SK-N-SH treated with all-trans-retinoic acid at 6 μM for 48 hours (cell line): ENCODE data around the gene TMEM190.

Source experiments
- ATAC-seq: fragments of 200-7000 bp; cut with Tn5 transposase; 3 replicates; pipeline ENCODE4 v1.9.1; 2020; ENCODE audit warnings: mild to moderate bottlenecking, moderate library complexity
- ARNTL ChIP-seq: fragments of 450-650 bp; formaldehyde crosslinking; IDR thresholded peaks from 2 replicates; pipeline ENCODE4 v1.5.0; 2020; ENCODE audit warnings: low read depth, mild to moderate bottlenecking, moderate library complexity, borderline replicate concordance
- CSDC2 ChIP-seq: fragments of 250-450 bp; sonication (Bioruptor Pico); IDR thresholded peaks from 2 replicates; pipeline ENCODE4 v1.5.0; 2020; ENCODE audit warnings: mild to moderate bottlenecking, moderate library complexity
- ESRRG ChIP-seq: fragments of 250-450 bp; sonication (Bioruptor Pico); IDR thresholded peaks from 2 replicates; pipeline ENCODE4 v1.6.1; 2021; ENCODE audit warnings: mild to moderate bottlenecking
- GLIS3 ChIP-seq: fragments of 250-450 bp; sonication (Bioruptor Pico); IDR thresholded peaks from 2 replicates; pipeline ENCODE4 v1.5.0; 2020; ENCODE audit warnings: mild to moderate bottlenecking, moderate library complexity
- ISL1 ChIP-seq: fragments of 250-450 bp; sonication (Bioruptor Pico); IDR thresholded peaks from 2 replicates; pipeline ENCODE4 v2.1.2; 2022; ENCODE audit warnings: mild to moderate bottlenecking, moderate library complexity
- OSR1 ChIP-seq: fragments of 250-450 bp; sonication (Bioruptor Pico); IDR thresholded peaks from 2 replicates; pipeline ENCODE4 v1.8.0; 2022; ENCODE audit warnings: moderate library complexity, mild to moderate bottlenecking, inconsistent platforms
- RARB ChIP-seq: fragments of 250-450 bp; sonication (Bioruptor Pico); IDR thresholded peaks from 2 replicates; pipeline ENCODE4 v1.8.0; 2021; ENCODE audit warnings: mild to moderate bottlenecking, moderate library complexity
- SNAI2 ChIP-seq: fragments of 250-450 bp; sonication (Bioruptor Pico); IDR thresholded peaks from 2 replicates; pipeline ENCODE4 v1.5.0; 2020; ENCODE audit warnings: mild to moderate bottlenecking, moderate library complexity
- TCF4 ChIP-seq: fragments of 250-450 bp; sonication (Bioruptor Pico); IDR thresholded peaks from 2 replicates; pipeline ENCODE4 v1.8.0; 2021; ENCODE audit warnings: mild to moderate bottlenecking, moderate library complexity, borderline replicate concordance
- TOX ChIP-seq: fragments of 250-450 bp; sonication (Bioruptor Pico); IDR thresholded peaks from 2 replicates; pipeline ENCODE4 v1.8.0; 2021; ENCODE audit warnings: mild to moderate bottlenecking, moderate library complexity, borderline replicate concordance
- ZC3H10 ChIP-seq: fragments of 250-450 bp; sonication (Bioruptor Pico); IDR thresholded peaks from 2 replicates; pipeline ENCODE4 v1.5.1; 2021; ENCODE audit warnings: mild to moderate bottlenecking, moderate library complexity
- ZFP3 ChIP-seq: fragments of 250-450 bp; sonication (Bioruptor Pico); IDR thresholded peaks from 2 replicates; pipeline ENCODE4 v1.5.0; 2020; ENCODE audit warnings: mild to moderate bottlenecking, moderate library complexity
- ZFP30 ChIP-seq: fragments of 450-650 bp; formaldehyde crosslinking; IDR thresholded peaks from 2 replicates; pipeline ENCODE4 v1.5.0; 2022; ENCODE audit warnings: mild to moderate bottlenecking, moderate library complexity
- TF ChIP-seq, protein P1 (sequence below): fragments of 250-450 bp; sonication (Bioruptor Pico); IDR thresholded peaks from 2 replicates; pipeline ENCODE4 v1.5.0; 2020; ENCODE audit warnings: mild to moderate bottlenecking, moderate library complexity
- TF ChIP-seq, protein P2 (sequence below): fragments of 250-450 bp; sonication (Bioruptor Pico); IDR thresholded peaks from 2 replicates; pipeline ENCODE4 v1.5.1; 2021; ENCODE audit warnings: mild to moderate bottlenecking, moderate library complexity
- TF ChIP-seq, protein P3 (sequence below): fragments of 250-450 bp; sonication (Bioruptor Pico); IDR thresholded peaks from 2 replicates; pipeline ENCODE4 v1.5.1; 2020; ENCODE audit warnings: low read depth, mild to moderate bottlenecking, moderate library complexity
- TF ChIP-seq, protein P4 (sequence below): fragments of 250-450 bp; sonication (Bioruptor Pico); IDR thresholded peaks from 2 replicates; pipeline ENCODE4 v1.8.0; 2020; ENCODE audit warnings: mild to moderate bottlenecking, moderate library complexity, borderline replicate concordance
- TF ChIP-seq, protein P5 (sequence below): fragments of 250-450 bp; sonication (Bioruptor Pico); IDR thresholded peaks from 2 replicates; pipeline ENCODE4 v1.8.0; 2021; ENCODE audit warnings: low read depth, mild to moderate bottlenecking, moderate library complexity, borderline replicate concordance

The TMEM190 gene

DNA sequence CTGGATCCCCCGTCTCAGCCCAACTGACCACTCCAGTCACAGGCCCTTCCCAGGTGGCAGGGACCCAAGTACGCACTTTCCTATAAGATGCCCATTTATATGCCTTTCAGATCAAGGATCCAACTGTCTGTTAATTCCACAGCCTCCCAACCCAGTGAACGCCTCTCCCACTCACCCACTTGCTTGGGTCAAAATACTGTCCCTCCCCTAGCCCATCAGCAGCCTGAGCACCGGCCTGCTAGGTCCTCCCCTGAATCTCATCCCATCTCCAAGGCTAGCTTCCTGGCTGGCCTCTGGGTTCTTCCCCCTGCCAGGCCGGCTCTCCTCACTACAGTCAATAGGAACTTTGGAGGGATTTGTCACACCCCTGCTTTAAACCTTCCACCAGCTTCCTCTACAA, 29.0 kb downstream of the TMEM190 start (continued):
- TF ChIP-seq, protein P1, sequence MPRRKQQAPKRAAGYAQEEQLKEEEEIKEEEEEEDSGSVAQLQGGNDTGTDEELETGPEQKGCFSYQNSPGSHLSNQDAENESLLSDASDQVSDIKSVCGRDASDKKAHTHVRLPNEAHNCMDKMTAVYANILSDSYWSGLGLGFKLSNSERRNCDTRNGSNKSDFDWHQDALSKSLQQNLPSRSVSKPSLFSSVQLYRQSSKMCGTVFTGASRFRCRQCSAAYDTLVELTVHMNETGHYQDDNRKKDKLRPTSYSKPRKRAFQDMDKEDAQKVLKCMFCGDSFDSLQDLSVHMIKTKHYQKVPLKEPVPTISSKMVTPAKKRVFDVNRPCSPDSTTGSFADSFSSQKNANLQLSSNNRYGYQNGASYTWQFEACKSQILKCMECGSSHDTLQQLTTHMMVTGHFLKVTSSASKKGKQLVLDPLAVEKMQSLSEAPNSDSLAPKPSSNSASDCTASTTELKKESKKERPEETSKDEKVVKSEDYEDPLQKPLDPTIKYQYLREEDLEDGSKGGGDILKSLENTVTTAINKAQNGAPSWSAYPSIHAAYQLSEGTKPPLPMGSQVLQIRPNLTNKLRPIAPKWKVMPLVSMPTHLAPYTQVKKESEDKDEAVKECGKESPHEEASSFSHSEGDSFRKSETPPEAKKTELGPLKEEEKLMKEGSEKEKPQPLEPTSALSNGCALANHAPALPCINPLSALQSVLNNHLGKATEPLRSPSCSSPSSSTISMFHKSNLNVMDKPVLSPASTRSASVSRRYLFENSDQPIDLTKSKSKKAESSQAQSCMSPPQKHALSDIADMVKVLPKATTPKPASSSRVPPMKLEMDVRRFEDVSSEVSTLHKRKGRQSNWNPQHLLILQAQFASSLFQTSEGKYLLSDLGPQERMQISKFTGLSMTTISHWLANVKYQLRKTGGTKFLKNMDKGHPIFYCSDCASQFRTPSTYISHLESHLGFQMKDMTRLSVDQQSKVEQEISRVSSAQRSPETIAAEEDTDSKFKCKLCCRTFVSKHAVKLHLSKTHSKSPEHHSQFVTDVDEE (CRISPR knock-in tag), result no peak
- TF ChIP-seq, protein P2, sequence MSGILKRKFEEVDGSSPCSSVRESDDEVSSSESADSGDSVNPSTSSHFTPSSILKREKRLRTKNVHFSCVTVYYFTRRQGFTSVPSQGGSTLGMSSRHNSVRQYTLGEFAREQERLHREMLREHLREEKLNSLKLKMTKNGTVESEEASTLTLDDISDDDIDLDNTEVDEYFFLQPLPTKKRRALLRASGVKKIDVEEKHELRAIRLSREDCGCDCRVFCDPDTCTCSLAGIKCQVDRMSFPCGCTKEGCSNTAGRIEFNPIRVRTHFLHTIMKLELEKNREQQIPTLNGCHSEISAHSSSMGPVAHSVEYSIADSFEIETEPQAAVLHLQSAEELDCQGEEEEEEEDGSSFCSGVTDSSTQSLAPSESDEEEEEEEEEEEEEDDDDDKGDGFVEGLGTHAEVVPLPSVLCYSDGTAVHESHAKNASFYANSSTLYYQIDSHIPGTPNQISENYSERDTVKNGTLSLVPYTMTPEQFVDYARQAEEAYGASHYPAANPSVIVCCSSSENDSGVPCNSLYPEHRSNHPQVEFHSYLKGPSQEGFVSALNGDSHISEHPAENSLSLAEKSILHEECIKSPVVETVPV (CRISPR knock-in tag), result no peak
- no peak for TF ChIP-seq ISL1
- no peak for TF ChIP-seq RARB

DNA sequence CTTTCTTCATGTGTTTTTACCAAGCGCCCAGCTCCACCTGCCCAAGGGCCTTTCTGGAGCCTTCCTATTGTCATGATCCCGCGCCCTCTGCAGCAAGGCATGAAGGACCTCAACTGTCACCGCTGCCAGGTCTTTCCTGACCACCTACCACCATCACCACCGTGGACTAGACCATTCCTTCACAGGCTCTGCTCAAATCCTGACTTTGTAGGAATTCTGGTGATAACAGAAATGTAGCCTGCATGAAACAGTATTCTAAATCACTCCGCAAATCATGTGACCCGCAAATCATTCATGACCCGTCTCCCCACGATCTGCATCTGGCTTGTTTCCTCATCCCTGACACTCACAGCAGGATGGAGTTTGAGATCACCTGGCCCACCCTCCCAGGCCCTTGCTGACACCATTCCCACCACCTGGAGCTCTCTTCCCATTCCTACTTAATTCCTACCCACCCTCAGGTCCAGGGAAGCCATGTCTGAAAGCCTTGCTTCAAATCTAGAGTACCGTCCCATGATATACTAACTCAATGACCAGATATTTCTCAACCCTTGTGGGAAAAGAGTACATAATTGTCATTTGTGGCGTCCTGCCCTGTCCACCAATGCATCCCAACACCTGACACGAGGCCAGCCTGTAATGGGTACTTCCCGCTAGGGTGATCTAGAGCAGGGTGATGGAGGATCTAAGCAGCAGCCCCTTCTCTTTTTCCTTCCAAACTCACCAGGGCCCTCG, 29.6 kb downstream of the TMEM190 start:
- TF ChIP-seq, protein P2 (CRISPR knock-in tag), result no peak
- TF ChIP-seq, protein P3, sequence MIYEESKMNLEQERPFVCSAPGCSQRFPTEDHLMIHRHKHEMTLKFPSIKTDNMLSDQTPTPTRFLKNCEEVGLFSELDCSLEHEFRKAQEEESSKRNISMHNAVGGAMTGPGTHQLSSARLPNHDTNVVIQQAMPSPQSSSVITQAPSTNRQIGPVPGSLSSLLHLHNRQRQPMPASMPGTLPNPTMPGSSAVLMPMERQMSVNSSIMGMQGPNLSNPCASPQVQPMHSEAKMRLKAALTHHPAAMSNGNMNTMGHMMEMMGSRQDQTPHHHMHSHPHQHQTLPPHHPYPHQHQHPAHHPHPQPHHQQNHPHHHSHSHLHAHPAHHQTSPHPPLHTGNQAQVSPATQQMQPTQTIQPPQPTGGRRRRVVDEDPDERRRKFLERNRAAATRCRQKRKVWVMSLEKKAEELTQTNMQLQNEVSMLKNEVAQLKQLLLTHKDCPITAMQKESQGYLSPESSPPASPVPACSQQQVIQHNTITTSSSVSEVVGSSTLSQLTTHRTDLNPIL (CRISPR knock-in tag), result no peak
- no peak for TF ChIP-seq OSR1 (CRISPR knock-in tag)
- TF ChIP-seq, protein P4, sequence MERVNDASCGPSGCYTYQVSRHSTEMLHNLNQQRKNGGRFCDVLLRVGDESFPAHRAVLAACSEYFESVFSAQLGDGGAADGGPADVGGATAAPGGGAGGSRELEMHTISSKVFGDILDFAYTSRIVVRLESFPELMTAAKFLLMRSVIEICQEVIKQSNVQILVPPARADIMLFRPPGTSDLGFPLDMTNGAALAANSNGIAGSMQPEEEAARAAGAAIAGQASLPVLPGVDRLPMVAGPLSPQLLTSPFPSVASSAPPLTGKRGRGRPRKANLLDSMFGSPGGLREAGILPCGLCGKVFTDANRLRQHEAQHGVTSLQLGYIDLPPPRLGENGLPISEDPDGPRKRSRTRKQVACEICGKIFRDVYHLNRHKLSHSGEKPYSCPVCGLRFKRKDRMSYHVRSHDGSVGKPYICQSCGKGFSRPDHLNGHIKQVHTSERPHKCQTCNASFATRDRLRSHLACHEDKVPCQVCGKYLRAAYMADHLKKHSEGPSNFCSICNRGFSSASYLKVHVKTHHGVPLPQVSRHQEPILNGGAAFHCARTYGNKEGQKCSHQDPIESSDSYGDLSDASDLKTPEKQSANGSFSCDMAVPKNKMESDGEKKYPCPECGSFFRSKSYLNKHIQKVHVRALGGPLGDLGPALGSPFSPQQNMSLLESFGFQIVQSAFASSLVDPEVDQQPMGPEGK (CRISPR knock-in tag), result no peak
- no peak for TF ChIP-seq SNAI2
- no peak for TF ChIP-seq ZFP30 (CRISPR knock-in tag)
- TF ChIP-seq, all 23 proteins: peak for 0

DNA sequence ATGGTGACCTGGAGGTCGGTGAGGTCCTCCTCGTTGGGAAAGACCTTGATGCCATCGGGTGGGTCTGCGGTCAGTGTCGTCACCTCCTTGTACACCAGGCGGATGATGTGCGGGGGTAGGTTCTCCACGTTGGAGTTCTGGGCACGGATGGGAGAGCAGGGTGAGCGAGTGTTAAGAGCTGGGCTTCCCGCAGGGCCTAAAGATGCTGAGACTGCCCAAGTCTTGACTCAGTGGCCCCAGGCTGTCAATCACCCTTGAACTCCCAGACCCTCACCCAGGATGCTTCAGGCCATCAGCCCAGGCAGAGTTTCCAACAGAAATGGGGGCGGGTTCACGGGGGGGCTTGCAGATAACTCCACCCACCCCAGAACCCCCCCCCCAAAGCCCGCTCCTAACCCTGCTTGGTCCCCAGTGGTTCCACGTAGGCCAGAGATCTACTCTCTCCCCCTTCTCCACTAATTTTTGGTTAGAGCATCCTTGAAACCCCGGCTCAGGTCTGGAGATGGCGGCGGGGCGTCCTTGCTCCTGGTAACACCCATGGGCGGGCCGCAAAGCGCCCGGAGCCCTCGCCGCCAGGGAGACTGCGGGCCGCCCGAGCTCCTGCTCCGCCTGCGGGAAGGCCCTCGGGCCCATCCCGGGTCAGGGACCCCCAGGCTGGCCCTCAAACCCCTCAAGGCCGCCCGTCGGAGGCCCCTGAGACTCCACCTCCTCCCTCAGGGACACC, 30.4 kb downstream of the TMEM190 start:
- TF ChIP-seq CSDC2 (CRISPR knock-in tag) (no peak), ESRRG (CRISPR knock-in tag) (no peak), RARB (no peak), ZC3H10 (CRISPR knock-in tag) (no peak), TCF4 (CRISPR knock-in tag) (no peak), ZFP30 (CRISPR knock-in tag) (no peak), GLIS3 (CRISPR knock-in tag) (no peak), SNAI2 (no peak), ZFP3 (CRISPR knock-in tag) (no peak), TOX (CRISPR knock-in tag) (no peak), ARNTL (CRISPR knock-in tag) (no peak)
- TF ChIP-seq, protein P5, sequence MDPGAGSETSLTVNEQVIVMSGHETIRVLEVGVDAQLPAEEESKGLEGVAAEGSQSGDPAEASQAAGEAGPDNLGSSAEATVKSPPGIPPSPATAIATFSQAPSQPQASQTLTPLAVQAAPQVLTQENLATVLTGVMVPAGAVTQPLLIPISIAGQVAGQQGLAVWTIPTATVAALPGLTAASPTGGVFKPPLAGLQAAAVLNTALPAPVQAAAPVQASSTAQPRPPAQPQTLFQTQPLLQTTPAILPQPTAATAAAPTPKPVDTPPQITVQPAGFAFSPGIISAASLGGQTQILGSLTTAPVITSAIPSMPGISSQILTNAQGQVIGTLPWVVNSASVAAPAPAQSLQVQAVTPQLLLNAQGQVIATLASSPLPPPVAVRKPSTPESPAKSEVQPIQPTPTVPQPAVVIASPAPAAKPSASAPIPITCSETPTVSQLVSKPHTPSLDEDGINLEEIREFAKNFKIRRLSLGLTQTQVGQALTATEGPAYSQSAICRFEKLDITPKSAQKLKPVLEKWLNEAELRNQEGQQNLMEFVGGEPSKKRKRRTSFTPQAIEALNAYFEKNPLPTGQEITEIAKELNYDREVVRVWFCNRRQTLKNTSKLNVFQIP (CRISPR knock-in tag), result no peak
- TF ChIP-seq, protein P4 (CRISPR knock-in tag), result no peak
- peak; percentile 25 for ATAC-seq

More for the DNA sequence above, 29.6 kb downstream of the TMEM190 start:
- no peak for ATAC-seq

DNA sequence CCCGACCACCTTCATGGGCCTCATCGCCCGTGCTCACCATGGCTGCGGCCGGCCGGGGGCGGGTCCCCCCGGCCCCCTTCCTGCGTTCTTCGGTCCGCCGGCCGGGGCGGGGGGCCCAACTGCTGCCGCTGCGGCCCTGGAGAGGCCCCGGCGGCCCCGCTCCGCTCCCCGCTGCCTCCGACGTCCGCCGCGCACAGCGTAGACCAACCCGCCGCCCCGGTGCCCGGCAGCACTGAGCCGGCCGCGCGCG, 30.8 kb downstream of the TMEM190 start, which contains the start of gene UBE2S:
TSS of gene UBE2S (minus strand) at position 239 of the 250 bp plus-strand sequence. CDS start at position 40, 199 bp downstream.
- ATAC-seq, result peak; percentile 80
